Neural cell (in vitro differentiated cells): ENCODE data around the gene OR4F6. TPM values are rescaled to one million over a fixed set of nuclear protein-coding genes. Genes with fewer than 3 reads are reported as not detected.

Experiments
- H2AFZ ChIP-seq: fragments of 200-600, 300-800 bp; sonication (generic), shearing (Covaris generic); 2 replicates; pipeline ENCODE4 v1.6.0; 2014; ENCODE audit warnings: low read depth, mild to moderate bottlenecking, antibody characterized with exemption, low read length, moderate library complexity
- H3F3A ChIP-seq: fragments of 200-600 bp; shearing (Covaris generic); 2 replicates; pipeline ENCODE4 v1.6.1; 2016; ENCODE audit warnings: mild to moderate bottlenecking, moderate library complexity, mixed read lengths, antibody characterized with exemption, low read length; ENCODE audit not compliant: insufficient read depth, poor library complexity, severe bottlenecking
- H3K27ac ChIP-seq: fragments of 200-600, 300-800 bp; sonication (generic), shearing (Covaris generic); 2 replicates; pipeline ENCODE4 v1.5.1; 2014; ENCODE audit warnings: mild to moderate bottlenecking, low read length, moderate library complexity
- H3K27me3 ChIP-seq: fragments of 300-800, 200-600 bp; sonication (generic), shearing (Covaris generic); 2 replicates; pipeline ENCODE4 v1.6.0; 2014; ENCODE audit warnings: mild to moderate bottlenecking, low read depth, low read length, moderate library complexity; ENCODE audit not compliant: insufficient read depth
- H3K36me3 ChIP-seq: fragments of 300-800, 200-600 bp; sonication (generic), shearing (Covaris generic); 2 replicates; pipeline ENCODE4 v1.5.1; 2014; ENCODE audit warnings: mild to moderate bottlenecking, antibody characterized with exemption, low read length, moderate library complexity; ENCODE audit not compliant: insufficient read depth
- H3K4me2 ChIP-seq: fragments of 300-800, 200-600 bp; sonication (generic), shearing (Covaris generic); 2 replicates; pipeline ENCODE4 v1.6.0; 2014; ENCODE audit warnings: mild to moderate bottlenecking, low read length
- H3K4me3 ChIP-seq: fragments of 300-800, 200-600 bp; sonication (generic), shearing (Covaris generic); 2 replicates; pipeline ENCODE4 v1.5.1; 2014; ENCODE audit warnings: mild to moderate bottlenecking, low read length, moderate library complexity
- H3K79me2 ChIP-seq: fragments of 200-600 bp; shearing (Covaris generic); replicated peaks from 2 replicates; pipeline ENCODE4 v1.6.0; 2014; ENCODE audit warnings: mild to moderate bottlenecking, low read length, moderate library complexity; ENCODE audit not compliant: insufficient read depth
- H3K9ac ChIP-seq: fragments of 300-800, 200-600 bp; sonication (generic), shearing (Covaris generic); 2 replicates; pipeline ENCODE4 v1.6.1; 2016; ENCODE audit warnings: mild to moderate bottlenecking, low read length, mixed read lengths
- H3K9me2 ChIP-seq: fragments of 200-600 bp; shearing (Covaris generic); 2 replicates; pipeline ENCODE4 v1.6.1; 2016; ENCODE audit warnings: mild to moderate bottlenecking, low read length, mixed read lengths; ENCODE audit not compliant: insufficient read depth
- H3K9me3 ChIP-seq: fragments of 200-600, 300-800 bp; sonication (generic), shearing (Covaris generic); 2 replicates; pipeline ENCODE4 v1.6.1; 2016; ENCODE audit warnings: mild to moderate bottlenecking, mixed run types, low read length, moderate library complexity, mixed read lengths
- H4K20me1 ChIP-seq: fragments of 200-600 bp; shearing (Covaris generic); 2 replicates; pipeline ENCODE4 v1.6.1; 2016; ENCODE audit warnings: mild to moderate bottlenecking, mixed run types; ENCODE audit not compliant: insufficient read depth
- CTCF ChIP-seq: fragments of 450-650 bp; IDR thresholded peaks from 2 replicates; pipeline ENCODE4 v1.5.1; 2014; ENCODE audit warnings: antibody characterized with exemption, mild to moderate bottlenecking, moderate library complexity; ENCODE audit not compliant: poor library complexity, severe bottlenecking
- EP300 ChIP-seq: fragments of 450-650 bp; conservative IDR thresholded peaks from 2 replicates; pipeline ENCODE4 v1.6.1; 2014; ENCODE audit warnings: antibody characterized with exemption, mild to moderate bottlenecking, moderate library complexity; ENCODE audit not compliant: poor library complexity, severe bottlenecking
- EZH2 ChIP-seq: fragments of 200-600, 300-800 bp; shearing (Covaris generic), sonication (generic); IDR thresholded peaks from 2 replicates; pipeline ENCODE4 v1.6.1; 2014; ENCODE audit warnings: antibody characterized with exemption, low read length, borderline replicate concordance, mild to moderate bottlenecking; ENCODE audit not compliant: insufficient read depth, poor library complexity, severe bottlenecking
- MXI1 ChIP-seq: fragments of 450-650 bp; conservative IDR thresholded peaks from 2 replicates; pipeline ENCODE4 v1.6.1; 2014; ENCODE audit warnings: antibody characterized with exemption, mild to moderate bottlenecking; ENCODE audit not compliant: poor library complexity, severe bottlenecking
- POLR2AphosphoS5 ChIP-seq: IDR thresholded peaks from 2 replicates; pipeline ENCODE4 v1.6.1; 2012
- RAD21 ChIP-seq: fragments of 450-650 bp; conservative IDR thresholded peaks from 2 replicates; pipeline ENCODE4 v1.6.1; 2014; ENCODE audit warnings: antibody characterized with exemption, mild to moderate bottlenecking, moderate library complexity
- SMC3 ChIP-seq: fragments of 450-650 bp; conservative IDR thresholded peaks from 2 replicates; pipeline ENCODE4 v1.6.1; 2014; ENCODE audit warnings: antibody characterized with exemption, mild to moderate bottlenecking, moderate library complexity; ENCODE audit not compliant: poor library complexity
- TAF1 ChIP-seq: IDR thresholded peaks from 2 replicates; pipeline ENCODE4 v1.6.1; 2012; ENCODE audit warnings: low read depth
- polyA plus RNA-seq: library from polyadenylated mRNA; depleted of rRNA; stranded (reverse); fragments of >200 nt; gene quantifications from 2 replicates; pipeline ENCODE4 v1.2.3, GENCODE V29; 2014
- TF ChIP-seq, protein P1 (sequence below): IDR thresholded peaks from 2 replicates; pipeline ENCODE4 v1.6.1; 2012; ENCODE audit warnings: borderline replicate concordance

OR4F6 gene
- polyA plus RNA-seq, 1 donor from 2014 or later, result not detected

DNA sequence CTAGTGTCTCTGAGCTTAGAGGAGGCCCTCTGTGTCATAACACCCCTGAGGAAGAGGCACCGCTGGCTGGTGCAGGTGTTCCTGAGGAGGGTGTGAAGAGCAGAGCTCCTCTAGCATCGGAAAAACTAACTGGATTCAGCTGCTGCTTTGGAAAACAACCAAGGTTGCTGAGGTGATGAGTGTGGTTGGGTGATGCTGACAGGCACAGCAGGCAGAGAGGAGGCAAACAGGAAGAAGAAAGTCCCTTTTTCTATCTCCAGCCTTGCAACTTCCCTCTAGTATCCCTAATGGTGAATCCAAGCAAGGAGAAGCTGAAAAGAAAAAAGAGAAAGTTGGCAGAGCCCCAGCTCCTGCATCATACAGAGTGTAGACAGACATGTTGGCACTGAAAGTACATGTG lies 4.9 kb downstream of the OR4F6 start:
- Histone ChIP-seq H3K36me3 (no peaks in the 10 kb centered on the region), H4K20me1 (no peaks in the 10 kb centered on the region), H3K27ac (no peak overlapping the region), H3F3A (no peaks in the 10 kb centered on the region), H3K4me3 (no peak overlapping the region), H3K9ac (no peak overlapping the region), H3K27me3 (no peaks in the 10 kb centered on the region), H3K4me2 (no peak overlapping the region), H3K9me2 (no peaks in the 10 kb centered on the region), H3K9me3 (no peaks in the 10 kb centered on the region), H2AFZ (no peak overlapping the region), H3K79me2 (no peaks in the 10 kb centered on the region)
- TF ChIP-seq RAD21 (no peak), SMC3 (no peak), EP300 (no peak), POLR2AphosphoS5 (no peak), MXI1 (no peak), TAF1 (no peak), EZH2 (no peak)
- TF ChIP-seq, protein P1, sequence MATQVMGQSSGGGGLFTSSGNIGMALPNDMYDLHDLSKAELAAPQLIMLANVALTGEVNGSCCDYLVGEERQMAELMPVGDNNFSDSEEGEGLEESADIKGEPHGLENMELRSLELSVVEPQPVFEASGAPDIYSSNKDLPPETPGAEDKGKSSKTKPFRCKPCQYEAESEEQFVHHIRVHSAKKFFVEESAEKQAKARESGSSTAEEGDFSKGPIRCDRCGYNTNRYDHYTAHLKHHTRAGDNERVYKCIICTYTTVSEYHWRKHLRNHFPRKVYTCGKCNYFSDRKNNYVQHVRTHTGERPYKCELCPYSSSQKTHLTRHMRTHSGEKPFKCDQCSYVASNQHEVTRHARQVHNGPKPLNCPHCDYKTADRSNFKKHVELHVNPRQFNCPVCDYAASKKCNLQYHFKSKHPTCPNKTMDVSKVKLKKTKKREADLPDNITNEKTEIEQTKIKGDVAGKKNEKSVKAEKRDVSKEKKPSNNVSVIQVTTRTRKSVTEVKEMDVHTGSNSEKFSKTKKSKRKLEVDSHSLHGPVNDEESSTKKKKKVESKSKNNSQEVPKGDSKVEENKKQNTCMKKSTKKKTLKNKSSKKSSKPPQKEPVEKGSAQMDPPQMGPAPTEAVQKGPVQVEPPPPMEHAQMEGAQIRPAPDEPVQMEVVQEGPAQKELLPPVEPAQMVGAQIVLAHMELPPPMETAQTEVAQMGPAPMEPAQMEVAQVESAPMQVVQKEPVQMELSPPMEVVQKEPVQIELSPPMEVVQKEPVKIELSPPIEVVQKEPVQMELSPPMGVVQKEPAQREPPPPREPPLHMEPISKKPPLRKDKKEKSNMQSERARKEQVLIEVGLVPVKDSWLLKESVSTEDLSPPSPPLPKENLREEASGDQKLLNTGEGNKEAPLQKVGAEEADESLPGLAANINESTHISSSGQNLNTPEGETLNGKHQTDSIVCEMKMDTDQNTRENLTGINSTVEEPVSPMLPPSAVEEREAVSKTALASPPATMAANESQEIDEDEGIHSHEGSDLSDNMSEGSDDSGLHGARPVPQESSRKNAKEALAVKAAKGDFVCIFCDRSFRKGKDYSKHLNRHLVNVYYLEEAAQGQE, result no peak

- Histone ChIP-seq H3K27ac (no peak overlapping the region), H3K9me3 (no peaks in the 10 kb centered on the region), H3K79me2 (no peaks in the 10 kb centered on the region), H3F3A (no peaks in the 10 kb centered on the region), H2AFZ (no peak overlapping the region), H3K4me2 (no peak overlapping the region), H3K9ac (no peak overlapping the region), H3K27me3 (no peaks in the 10 kb centered on the region), H3K4me3 (no peak overlapping the region), H3K9me2 (no peaks in the 10 kb centered on the region), H3K36me3 (no peaks in the 10 kb centered on the region), H4K20me1 (no peaks in the 10 kb centered on the region)
- no peak for TF ChIP-seq MXI1
- no peak for TF ChIP-seq EZH2
- TF ChIP-seq EP300, result no peak
- TF ChIP-seq RAD21, result no peak
- TF ChIP-seq POLR2AphosphoS5, result no peak
- TF ChIP-seq SMC3, result no peak
- TF ChIP-seq, protein P1, result no peak
- no peak for TF ChIP-seq CTCF
- no peak for TF ChIP-seq TAF1
These were observed 7.1 kb downstream of the OR4F6 start for GRCh38 chr15:101810456-101810855.
